ENCODE results near the gene TSPEAR. TPM values are rescaled to one million over a fixed set of nuclear protein-coding genes. Genes with fewer than 3 reads are reported as not detected.

The TSPEAR gene
- total and polyA plus RNA-seq, 9 of the 15 experiments (the other 6 are each of a cell fraction or from before 2014, with no cell fraction given): not detected

DNA sequence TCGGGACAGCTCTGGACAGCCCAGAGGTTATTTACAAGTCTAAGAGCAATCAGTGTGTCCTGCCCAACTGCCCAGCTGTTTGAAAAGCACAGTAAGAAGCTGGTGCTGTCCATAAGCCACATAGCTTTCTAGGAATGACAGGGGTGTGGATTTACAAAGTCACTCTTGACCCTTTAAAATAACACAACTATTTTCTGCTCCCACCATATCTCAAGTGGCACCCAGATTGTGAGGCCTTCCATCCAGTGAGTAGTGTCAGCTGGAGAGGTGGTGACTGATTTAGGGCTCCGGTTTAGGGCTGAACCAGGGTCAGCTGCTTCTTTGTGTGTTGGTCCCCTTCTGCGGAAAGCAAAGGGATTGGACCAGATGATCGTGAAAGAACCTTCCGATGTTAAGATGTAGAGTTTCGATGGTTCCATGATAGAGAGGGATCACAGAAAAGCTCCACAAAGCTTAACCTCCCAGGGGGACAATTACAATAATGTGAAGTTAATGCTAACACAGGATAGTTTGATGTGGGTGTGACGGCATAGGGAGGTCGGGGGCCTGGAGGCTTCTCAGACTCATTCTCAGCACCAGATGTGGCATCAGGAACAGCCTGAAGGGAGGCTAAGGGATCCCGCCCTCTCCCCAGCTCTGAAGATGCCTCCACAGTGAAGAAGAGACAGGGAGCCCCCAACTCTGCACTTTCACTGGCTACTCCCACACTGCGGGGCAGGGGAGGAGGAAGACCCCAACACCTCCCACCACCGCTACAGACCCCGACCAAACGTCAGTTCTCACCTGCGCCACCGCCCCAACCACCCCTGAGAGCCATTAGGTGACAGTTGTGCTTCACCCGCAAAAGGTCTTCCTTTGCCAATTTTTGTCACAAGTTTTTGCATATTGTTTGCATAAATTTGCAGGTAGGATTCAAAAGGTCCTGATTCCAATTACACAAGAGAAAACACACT lies 215.5 kb downstream of the TSPEAR start:
- POLR2A ChIA-PET: interaction anchor here (0.6 to 1.5 kb wide), 2 partner anchors 19 to 55 kb away, joined by 3 to 4 read pairs; no protein-coding TSS in a partner anchor
- WGBS (ENCODE audit: insufficient coverage, low coverage, missing lambda C conversion rate): 7% methylated on average over 16 of the region's 16 CpGs
- Histone ChIP-seq H3K4me3 (no peak overlapping the region), H3K9me1 (ENCODE audit: control insufficient read depth, insufficient read depth, low read length) (no peaks in the 10 kb centered on the region), H3K9ac (ENCODE audit: insufficient read depth in 1 of 2, low read depth in 2 of 2, low read length in 2 of 2) (no peak overlapping the region), H3K27me3 (ENCODE audit: control insufficient read depth in 2 of 2, insufficient read depth in 2 of 2, low read length in 2 of 2) (peaks cover 72 to 82% of the 10 kb centered on the region in 2 experiments), H3K9me3 (replicated peaks; ENCODE audit: control insufficient read depth, insufficient read depth, low read depth, low read length) (no peaks in the 10 kb centered on the region), H3K36me3 (ENCODE audit: control insufficient read depth, insufficient read depth, low read length) (no peaks in the 10 kb centered on the region), H3K27ac (ENCODE audit: extremely low read depth, low read depth, low read length) (no peak overlapping the region), H4K20me1 (replicated peaks; ENCODE audit: control insufficient read depth, insufficient read depth, low read length) (no peaks in the 10 kb centered on the region; the same call in 1 of the 2 replicates), H3K4me1 (replicated peaks in 1 of 2; ENCODE audit: control insufficient read depth in 2 of 2, insufficient read depth in 2 of 2, low read length in 2 of 2) (peaks cover 0 to 12% of the 10 kb centered on the region in 2 experiments; a peak in 2 of 5 replicates), H3K79me2 (ENCODE audit: control insufficient read depth, insufficient read depth, low read length) (no peaks in the 10 kb centered on the region), H2AFZ (ENCODE audit: low read depth, low read length) (no peak overlapping the region), H3K4me2 (ENCODE audit: insufficient read depth, low read length) (no peak overlapping the region)
- DNase-seq (ENCODE audit: extremely low read depth in 1 of 4, low spot score in 3 of 4): no peak
- in situ Hi-C loops (cut with MboI): no loop called here
- no peak for FAIRE-seq
- ATAC-seq: no peak
- CTCF ChIA-PET (ENCODE audit: low intra/inter-chr PET ratio): no interaction called here
- TF ChIP-seq ATF1 (CRISPR knock-in tag; IDR thresholded peaks at IDR 0.05) (no peak), ATF1 (tag; IDR thresholded peaks at IDR 0.05) (no peak), SNIP1 (IDR thresholded peaks at IDR 0.05; ENCODE audit: low read depth) (no peak)
- TF ChIP-seq, protein P1, sequence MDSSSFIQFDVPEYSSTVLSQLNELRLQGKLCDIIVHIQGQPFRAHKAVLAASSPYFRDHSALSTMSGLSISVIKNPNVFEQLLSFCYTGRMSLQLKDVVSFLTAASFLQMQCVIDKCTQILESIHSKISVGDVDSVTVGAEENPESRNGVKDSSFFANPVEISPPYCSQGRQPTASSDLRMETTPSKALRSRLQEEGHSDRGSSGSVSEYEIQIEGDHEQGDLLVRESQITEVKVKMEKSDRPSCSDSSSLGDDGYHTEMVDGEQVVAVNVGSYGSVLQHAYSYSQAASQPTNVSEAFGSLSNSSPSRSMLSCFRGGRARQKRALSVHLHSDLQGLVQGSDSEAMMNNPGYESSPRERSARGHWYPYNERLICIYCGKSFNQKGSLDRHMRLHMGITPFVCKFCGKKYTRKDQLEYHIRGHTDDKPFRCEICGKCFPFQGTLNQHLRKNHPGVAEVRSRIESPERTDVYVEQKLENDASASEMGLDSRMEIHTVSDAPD (CRISPR knock-in tag; IDR thresholded peaks at IDR 0.05): no peak
- TF ChIP-seq, protein P2, sequence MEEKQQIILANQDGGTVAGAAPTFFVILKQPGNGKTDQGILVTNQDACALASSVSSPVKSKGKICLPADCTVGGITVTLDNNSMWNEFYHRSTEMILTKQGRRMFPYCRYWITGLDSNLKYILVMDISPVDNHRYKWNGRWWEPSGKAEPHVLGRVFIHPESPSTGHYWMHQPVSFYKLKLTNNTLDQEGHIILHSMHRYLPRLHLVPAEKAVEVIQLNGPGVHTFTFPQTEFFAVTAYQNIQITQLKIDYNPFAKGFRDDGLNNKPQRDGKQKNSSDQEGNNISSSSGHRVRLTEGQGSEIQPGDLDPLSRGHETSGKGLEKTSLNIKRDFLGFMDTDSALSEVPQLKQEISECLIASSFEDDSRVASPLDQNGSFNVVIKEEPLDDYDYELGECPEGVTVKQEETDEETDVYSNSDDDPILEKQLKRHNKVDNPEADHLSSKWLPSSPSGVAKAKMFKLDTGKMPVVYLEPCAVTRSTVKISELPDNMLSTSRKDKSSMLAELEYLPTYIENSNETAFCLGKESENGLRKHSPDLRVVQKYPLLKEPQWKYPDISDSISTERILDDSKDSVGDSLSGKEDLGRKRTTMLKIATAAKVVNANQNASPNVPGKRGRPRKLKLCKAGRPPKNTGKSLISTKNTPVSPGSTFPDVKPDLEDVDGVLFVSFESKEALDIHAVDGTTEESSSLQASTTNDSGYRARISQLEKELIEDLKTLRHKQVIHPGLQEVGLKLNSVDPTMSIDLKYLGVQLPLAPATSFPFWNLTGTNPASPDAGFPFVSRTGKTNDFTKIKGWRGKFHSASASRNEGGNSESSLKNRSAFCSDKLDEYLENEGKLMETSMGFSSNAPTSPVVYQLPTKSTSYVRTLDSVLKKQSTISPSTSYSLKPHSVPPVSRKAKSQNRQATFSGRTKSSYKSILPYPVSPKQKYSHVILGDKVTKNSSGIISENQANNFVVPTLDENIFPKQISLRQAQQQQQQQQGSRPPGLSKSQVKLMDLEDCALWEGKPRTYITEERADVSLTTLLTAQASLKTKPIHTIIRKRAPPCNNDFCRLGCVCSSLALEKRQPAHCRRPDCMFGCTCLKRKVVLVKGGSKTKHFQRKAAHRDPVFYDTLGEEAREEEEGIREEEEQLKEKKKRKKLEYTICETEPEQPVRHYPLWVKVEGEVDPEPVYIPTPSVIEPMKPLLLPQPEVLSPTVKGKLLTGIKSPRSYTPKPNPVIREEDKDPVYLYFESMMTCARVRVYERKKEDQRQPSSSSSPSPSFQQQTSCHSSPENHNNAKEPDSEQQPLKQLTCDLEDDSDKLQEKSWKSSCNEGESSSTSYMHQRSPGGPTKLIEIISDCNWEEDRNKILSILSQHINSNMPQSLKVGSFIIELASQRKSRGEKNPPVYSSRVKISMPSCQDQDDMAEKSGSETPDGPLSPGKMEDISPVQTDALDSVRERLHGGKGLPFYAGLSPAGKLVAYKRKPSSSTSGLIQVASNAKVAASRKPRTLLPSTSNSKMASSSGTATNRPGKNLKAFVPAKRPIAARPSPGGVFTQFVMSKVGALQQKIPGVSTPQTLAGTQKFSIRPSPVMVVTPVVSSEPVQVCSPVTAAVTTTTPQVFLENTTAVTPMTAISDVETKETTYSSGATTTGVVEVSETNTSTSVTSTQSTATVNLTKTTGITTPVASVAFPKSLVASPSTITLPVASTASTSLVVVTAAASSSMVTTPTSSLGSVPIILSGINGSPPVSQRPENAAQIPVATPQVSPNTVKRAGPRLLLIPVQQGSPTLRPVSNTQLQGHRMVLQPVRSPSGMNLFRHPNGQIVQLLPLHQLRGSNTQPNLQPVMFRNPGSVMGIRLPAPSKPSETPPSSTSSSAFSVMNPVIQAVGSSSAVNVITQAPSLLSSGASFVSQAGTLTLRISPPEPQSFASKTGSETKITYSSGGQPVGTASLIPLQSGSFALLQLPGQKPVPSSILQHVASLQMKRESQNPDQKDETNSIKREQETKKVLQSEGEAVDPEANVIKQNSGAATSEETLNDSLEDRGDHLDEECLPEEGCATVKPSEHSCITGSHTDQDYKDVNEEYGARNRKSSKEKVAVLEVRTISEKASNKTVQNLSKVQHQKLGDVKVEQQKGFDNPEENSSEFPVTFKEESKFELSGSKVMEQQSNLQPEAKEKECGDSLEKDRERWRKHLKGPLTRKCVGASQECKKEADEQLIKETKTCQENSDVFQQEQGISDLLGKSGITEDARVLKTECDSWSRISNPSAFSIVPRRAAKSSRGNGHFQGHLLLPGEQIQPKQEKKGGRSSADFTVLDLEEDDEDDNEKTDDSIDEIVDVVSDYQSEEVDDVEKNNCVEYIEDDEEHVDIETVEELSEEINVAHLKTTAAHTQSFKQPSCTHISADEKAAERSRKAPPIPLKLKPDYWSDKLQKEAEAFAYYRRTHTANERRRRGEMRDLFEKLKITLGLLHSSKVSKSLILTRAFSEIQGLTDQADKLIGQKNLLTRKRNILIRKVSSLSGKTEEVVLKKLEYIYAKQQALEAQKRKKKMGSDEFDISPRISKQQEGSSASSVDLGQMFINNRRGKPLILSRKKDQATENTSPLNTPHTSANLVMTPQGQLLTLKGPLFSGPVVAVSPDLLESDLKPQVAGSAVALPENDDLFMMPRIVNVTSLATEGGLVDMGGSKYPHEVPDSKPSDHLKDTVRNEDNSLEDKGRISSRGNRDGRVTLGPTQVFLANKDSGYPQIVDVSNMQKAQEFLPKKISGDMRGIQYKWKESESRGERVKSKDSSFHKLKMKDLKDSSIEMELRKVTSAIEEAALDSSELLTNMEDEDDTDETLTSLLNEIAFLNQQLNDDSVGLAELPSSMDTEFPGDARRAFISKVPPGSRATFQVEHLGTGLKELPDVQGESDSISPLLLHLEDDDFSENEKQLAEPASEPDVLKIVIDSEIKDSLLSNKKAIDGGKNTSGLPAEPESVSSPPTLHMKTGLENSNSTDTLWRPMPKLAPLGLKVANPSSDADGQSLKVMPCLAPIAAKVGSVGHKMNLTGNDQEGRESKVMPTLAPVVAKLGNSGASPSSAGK (IDR thresholded peaks at IDR 0.05): no peak
- TF ChIP-seq, protein P3, sequence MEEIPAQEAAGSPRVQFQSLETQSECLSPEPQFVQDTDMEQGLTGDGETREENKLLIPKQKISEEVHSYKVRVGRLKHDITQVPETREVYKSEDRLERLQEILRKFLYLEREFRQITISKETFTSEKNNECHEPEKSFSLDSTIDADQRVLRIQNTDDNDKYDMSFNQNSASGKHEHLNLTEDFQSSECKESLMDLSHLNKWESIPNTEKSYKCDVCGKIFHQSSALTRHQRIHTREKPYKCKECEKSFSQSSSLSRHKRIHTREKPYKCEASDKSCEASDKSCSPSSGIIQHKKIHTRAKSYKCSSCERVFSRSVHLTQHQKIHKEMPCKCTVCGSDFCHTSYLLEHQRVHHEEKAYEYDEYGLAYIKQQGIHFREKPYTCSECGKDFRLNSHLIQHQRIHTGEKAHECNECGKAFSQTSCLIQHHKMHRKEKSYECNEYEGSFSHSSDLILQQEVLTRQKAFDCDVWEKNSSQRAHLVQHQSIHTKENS (CRISPR knock-in tag; IDR thresholded peaks at IDR 0.05): no peak
- intact Hi-C loops (cut with micrococcal nuclease): no loop called here
- BruUV-seq (replicated peaks): no TSS peak
